GM18517 (cell line): ENCODE measurements around the gene DLX6.

ENCODE experiments used
- ATAC-seq: cut with Tn5 transposase; IDR thresholded peaks from one replicate; pipeline ENCODE4 v1.9.1; 2021; ENCODE audit warnings: mild to moderate bottlenecking, moderate library complexity; ENCODE audit not compliant: unreplicated experiment

The DLX6 gene

DNA sequence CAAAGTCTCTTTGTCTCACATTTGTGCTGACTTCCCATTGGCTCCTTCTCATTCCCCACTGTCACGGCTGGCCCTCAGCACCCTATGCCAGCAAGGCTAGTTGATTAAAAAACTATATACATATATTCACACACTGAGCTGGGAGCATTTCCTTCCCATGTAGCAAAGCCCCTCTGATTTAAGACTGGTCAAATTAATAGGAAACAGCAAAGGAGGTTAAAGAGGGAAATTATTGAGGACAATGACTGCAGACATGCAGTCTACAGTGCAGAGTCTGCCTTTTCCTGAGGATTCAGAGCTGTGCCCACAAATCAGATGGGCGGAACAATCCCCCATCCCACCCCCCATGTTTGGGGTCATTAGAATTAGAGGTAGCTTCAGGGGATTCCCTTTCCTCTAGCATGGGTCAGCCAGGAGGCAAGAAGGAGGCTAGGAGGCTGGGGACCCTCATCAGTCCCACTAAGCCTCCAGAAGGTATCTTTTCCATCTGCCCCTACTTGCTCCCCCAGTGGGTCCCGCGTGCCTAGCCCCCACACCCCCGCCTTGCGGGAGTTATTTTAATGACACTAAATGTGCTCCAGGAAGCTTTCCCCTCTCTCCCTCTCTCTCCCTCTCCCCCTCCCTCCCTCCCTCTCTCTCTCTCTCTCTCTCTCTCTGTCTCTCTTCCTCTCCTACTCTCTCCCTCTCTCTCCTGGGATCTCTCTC, 9.8 kb upstream of the DLX6 start:
- ATAC-seq: no peak

DNA sequence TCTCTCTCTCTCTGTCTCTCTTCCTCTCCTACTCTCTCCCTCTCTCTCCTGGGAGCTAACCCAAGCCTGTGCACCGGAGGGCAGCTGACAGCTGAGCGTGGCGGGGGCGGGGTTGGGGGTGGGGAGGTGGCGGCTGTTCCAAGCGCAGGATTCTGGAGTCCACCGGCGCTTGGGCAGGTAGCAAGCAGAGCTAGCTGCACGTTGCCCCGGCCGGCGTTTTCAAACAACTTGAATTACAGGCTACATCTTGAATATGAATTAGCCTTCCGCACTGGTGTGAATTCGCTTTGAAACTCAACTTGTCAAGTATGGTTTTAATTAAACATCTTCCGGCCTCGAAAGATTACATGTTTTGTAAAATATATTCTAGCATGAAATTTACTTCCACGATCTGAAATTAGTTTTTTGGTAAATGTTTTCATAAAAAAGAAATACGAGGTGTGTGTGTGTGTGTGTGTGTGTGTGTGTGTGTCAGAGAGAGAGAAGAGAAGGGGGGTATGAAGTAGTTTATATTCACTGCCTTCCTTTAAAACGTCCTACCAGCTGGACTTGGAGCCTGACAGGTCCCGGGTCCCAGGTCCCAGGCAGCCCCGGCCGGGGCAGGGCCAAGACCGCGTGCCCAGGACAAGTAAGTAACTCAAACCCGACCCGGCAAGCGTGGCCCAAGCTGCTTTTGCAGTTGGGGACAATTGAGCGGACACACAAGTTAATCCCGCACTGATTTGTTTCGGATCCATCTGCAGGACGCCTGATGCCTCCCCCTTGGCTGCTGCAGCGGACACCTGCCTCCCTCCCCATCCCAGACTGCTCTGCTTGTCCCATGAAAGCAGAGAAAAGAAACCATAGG, 9.0 kb upstream of the DLX6 start:
- ATAC-seq: no peak

GRCh38 chr7:96996958-96997511, 8.3 kb upstream of the DLX6 start:
- ATAC-seq: no peak

GRCh38 chr7:96997512-96998032, 7.8 kb upstream of the DLX6 start:
- no peak for ATAC-seq

- ATAC-seq: no peak
Observed at GRCh38 chr7:96998333-96998732, 7.0 kb upstream of the DLX6 start.

- ATAC-seq: no peak
Observed at GRCh38 chr7:96998744-96999143, 6.6 kb upstream of the DLX6 start.

DNA sequence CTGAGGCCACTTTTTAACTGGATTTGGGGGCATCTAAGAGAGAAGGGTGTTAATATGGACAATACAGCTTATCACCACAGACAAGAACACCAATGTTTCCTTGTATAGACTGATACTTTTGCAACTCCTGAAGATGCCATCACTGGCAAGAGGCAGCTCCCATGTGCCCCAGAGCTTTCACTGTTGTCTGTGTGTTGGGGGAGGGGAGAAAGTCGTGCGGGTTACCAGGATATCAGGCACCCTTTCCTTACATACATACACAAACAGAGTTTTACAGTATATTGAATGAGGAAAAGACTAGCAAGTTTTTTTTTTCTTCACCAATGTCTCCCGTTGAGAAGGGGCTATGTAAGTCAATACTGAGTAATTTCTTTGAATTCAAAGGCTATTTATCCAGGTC, 4.1 kb upstream of the DLX6 start:
- no peak for ATAC-seq

DNA sequence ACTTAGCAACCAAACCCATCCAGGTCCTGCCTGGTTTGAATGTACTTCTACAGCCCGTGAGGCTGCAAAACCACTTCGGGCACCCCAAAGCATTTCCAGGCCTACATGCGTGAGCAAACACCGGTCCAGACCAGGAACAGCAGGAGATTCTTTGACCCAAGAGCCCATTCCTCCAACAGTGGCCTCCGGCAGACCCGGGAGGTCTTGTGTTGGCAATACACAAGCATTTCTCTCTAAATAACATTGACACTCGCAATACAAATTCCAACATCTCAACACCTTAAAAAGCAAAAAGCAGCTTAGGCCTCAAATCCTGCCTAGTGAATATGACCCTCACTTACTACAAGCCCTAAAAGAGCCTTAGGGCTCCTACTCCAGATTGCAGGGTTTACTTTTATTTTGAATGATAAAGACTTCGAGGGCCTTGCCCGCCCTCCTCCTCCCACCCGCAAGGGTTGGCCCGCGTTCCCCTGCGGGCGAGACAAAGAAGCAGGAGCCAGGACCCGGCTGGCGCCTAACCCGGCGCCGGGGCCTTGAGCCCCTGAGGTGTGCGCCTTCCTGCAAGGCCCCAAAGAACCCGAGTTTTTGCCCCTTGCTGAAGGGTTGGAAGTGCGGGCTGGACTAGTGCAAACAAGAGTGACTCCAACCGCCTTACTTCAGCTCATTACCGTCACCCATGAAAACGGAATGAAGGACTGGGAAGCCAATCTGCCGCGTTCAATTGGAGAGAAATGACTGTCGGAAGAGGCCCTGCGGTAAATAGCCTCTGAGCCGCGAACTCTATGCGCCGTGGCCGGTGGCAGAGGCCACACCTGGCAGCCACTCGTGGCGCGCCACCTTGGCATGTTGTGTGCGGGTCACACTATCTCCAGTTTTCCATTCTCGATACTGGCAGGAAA, 3.4 kb upstream of the DLX6 start:
- no peak for ATAC-seq

DNA sequence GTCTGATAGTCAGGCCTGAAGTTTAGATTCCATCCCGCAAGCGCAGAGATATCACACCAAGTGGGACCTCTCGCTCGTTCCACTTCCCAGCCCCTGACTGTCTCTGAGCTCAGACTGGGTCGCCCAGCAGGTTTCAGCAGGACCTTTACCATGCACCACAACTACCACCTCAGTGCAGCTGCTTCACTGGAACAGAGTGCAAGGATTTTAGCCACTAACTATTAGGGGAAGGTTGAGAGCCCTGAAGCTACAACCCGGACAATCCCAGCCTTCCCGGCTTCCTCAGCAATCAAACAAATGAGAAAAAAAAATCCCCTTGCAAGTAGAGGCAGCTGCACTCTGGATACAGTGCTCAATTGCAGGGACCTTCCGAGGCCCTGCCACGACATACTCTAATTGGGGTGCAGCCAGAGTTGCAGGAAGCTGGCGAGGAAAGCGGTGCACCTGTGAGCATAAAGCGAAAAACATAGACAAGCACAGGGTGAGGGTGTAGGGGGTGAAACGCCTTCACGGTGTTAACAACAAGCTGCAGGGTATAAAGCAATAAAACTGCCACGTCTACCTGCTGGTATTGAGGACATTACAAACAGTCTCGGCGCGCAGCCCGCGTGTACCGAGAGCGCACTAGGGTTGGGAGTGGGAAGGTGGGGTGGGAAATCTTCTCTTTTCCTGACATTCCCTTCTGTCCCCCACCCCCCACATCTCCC, 2.6 kb upstream of the DLX6 start:
- ATAC-seq: no peak

DNA sequence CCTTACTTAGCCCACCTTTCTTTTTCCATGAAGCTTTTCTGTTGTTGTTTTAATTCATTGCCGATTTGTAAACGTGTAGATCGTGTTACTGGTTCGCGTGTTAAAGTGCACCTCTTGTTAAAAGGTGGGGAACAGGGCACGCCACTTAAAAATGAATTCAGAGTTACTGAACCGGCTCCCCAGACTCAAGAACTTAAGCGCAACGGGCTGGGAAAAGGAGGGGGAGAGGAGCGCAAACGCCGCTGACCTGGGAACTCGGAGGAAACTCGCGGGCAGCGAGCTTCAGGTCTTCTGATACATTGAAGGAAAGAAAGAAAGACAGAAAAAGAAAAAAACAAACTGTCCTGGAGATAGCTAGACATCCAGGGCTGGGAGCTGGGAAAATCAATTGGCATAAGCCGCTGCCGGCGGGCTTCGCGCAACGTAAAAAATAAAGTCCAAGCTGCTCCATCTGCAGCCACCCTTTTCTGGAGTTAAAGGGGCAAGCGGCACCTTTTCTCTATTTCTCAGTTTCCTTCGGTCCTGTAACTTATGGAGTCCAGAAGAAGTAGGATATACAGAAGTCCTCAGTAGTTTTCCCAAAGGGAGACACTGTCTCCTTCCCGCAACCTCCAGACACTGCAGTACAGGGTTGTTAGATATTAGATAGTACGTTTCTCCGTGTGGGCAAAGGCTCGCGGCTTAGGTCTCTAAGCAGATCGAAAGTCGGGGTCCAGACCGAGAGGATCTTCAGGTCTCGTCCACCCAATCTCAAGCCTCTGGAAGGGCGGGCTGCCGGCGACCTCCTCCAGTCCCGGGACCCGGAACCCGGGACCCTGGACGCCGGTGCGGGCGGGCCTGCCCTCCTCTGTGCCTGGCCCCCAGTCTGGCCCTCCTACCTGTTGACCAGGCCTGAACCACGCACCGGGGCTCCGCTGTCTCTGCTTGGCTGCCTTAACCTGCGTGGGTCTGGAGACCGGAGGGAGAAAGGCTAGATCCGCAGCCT, 1.8 kb upstream of the DLX6 start:
- ATAC-seq: no peak

- ATAC-seq: no peak
Observed at GRCh38 chr7:97004247-97005182, 838 bp upstream of the DLX6 start.

DNA sequence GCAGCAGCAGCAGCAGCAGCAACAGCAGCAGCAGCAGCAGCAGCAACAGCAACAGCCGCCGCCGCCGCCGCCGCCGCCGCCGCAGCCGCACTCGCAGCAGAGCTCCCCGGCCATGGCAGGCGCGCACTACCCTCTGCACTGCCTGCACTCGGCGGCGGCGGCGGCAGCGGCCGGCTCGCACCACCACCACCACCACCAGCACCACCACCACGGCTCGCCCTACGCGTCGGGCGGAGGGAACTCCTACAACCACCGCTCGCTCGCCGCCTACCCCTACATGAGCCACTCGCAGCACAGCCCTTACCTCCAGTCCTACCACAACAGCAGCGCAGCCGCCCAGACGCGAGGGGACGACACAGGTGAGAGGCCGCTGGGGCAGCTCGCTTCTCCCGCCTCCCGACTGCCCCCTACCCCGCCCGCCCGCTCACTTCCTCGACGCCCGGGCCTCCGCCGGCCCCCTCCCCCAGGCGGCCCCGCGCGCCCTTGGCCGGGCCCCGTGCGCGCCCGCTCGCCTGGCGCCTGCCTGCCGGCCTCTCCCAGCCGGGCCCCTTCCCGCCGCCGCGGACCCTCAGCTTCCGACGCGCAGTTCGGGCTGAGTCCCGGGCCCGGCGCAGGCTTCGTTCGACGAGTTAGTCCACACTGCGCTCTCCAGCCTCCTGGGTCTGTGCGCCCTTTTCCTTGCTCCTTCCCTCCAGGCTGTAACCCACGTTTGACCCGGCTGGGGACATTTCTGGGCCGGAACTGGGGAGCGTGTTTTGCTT, 882 bp downstream of the DLX6 start:
- peak; percentile 58 for ATAC-seq

GRCh38 chr7:97006816-97007582, 1.6 kb downstream of the DLX6 start:
- ATAC-seq: no peak

- ATAC-seq: no peak
Observed at GRCh38 chr7:97007583-97007861, 2.2 kb downstream of the DLX6 start.

- no peak for ATAC-seq
Observed at GRCh38 chr7:97008275-97008917, 3.0 kb downstream of the DLX6 start.
